Sigmoid colon (tissue), 7 donors: ENCODE data around the gene TP53BP2. TPM values are rescaled to one million over a fixed set of nuclear protein-coding genes. Genes with fewer than 3 reads are reported as not detected.

ENCODE experiments used
- DNase-seq: peaks from one replicate; pipeline ENCODE4 v3.0.0-alpha.2; 2019
- H3K27ac ChIP-seq, 4 donors: fragments of 200-600 bp; sonication (generic); one replicate each; pipeline ENCODE4 v1.5.1; 2016 to 2019; ENCODE audit warnings: mild to moderate bottlenecking in 1 of 4
- H3K27me3 ChIP-seq, 3 donors: fragments of 200-600 bp; sonication (generic); one replicate each; pipeline ENCODE4 v1.5.1; 2019; ENCODE audit warnings: mild to moderate bottlenecking in 1 of 3
- H3K36me3 ChIP-seq, 4 donors: fragments of 200-600 bp; sonication (generic); one replicate each; pipeline ENCODE4 v1.5.1; 2016 to 2019
- H3K4me1 ChIP-seq, 4 donors: fragments of 200-600 bp; sonication (generic); one replicate each; pipeline ENCODE4 v1.5.1; 2017 to 2019
- H3K4me3 ChIP-seq, 4 donors: fragments of 200-600 bp; sonication (generic); one replicate each; pipeline ENCODE4 v1.5.1; 2017 to 2019; ENCODE audit warnings: mild to moderate bottlenecking in 2 of 4, moderate library complexity in 1 of 4
- H3K9me3 ChIP-seq, 4 donors: fragments of 200-600 bp in 3 of 4; sonication (generic) in 3 of 4; one replicate each; pipeline versions ENCODE4 v1.5.1 to v1.6.1; 2013 to 2019
- EP300 ChIP-seq, 4 donors: sonication (generic); formaldehyde crosslinking; IDR thresholded peaks; one replicate each; pipeline ENCODE4 v1.6.1; 2017; ENCODE audit warnings: antibody characterized with exemption in 4 of 4
- POLR2A ChIP-seq, 2 donors: fragments of 450-650 bp; IDR thresholded peaks; one replicate each; pipeline ENCODE4 v1.6.1; 2016; ENCODE audit warnings: antibody characterized with exemption in 2 of 2, mild to moderate bottlenecking in 2 of 2, moderate library complexity in 2 of 2
- POLR2AphosphoS5 ChIP-seq, 4 donors: sonication (generic); formaldehyde crosslinking; IDR thresholded peaks; one replicate each; pipeline ENCODE4 v1.6.1; 2017; ENCODE audit warnings: antibody characterized with exemption in 4 of 4
- WGBS, 2 donors: extraction: QIAGEN DNeasy Blood & Tissue Kit; methylation state at CpG; one replicate each; pipeline ENCODE4 v1.1.7; 2013; 5-methylcytosine and 5-hydroxymethylcytosine counted together
- intact Hi-C: fragments of 100-400 bp; cut with DNase I; formaldehyde crosslinking; loops from one replicate; pipeline ENCODE4 v1.15.1; 2023
- polyA plus RNA-seq, 3 donors: library from polyadenylated mRNA; stranded (reverse); fragments of 200-250 nt; gene quantifications; one replicate each; pipeline ENCODE4 v1.2.3, GENCODE V29; 2013
- total RNA-seq, 4 donors: library from RNA; depleted of rRNA; stranded (reverse); fragments of >200 nt; gene quantifications; one replicate each; pipeline ENCODE4 v1.1.0, GENCODE V29; 2016
- TF ChIP-seq, protein P1 (sequence below), 4 experiments: fragments of 450-650 bp in 3 of 4; fragments of 200-600 bp in 1 of 4; IDR thresholded peaks; one replicate each; pipeline ENCODE4 v1.5.1; 2016 to 2019; ENCODE audit warnings: antibody characterized with exemption in 4 of 4, mild to moderate bottlenecking in 3 of 4, moderate library complexity in 2 of 4
- donor health status: healthy with polysubstance abuse.
- donor health status: Bipolar disorder and iron deficiency.
- donor health status: healthy.

TP53BP2 gene
- total and polyA plus RNA-seq, 7 donors = 10.2 to 28.5 (median 24.6) TPM

DNA sequence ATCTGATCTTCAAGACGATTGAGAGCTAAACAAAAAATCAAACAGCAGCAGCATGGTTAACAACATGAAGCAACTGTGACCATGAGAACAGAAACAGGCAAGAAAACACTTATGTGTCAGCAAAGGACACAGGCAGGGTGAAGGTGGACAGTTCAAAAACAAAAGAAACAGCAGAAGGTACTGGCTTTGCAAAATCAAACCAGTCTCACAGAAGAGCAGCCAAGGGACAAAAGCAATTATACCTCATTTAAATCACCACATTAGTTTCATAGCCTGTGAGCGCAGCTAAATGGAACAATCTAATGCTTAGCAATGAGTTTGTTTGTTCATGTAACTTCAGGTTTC lies 74.3 kb downstream of the TP53BP2 start:
- H3K27me3 ChIP-seq = no peaks in the 10 kb centered on the region
- DNase-seq = no peak
- WGBS, 2 donors = 55 to 72% methylated on average over 2 of the region's 2 CpGs
- TF ChIP-seq POLR2AphosphoS5 (IDR thresholded peaks at IDR 0.05) (no peak), EP300 (IDR thresholded peaks at IDR 0.05) (no peak), POLR2A (IDR thresholded peaks at IDR 0.05) (no peak)
- TF ChIP-seq, protein P1, sequence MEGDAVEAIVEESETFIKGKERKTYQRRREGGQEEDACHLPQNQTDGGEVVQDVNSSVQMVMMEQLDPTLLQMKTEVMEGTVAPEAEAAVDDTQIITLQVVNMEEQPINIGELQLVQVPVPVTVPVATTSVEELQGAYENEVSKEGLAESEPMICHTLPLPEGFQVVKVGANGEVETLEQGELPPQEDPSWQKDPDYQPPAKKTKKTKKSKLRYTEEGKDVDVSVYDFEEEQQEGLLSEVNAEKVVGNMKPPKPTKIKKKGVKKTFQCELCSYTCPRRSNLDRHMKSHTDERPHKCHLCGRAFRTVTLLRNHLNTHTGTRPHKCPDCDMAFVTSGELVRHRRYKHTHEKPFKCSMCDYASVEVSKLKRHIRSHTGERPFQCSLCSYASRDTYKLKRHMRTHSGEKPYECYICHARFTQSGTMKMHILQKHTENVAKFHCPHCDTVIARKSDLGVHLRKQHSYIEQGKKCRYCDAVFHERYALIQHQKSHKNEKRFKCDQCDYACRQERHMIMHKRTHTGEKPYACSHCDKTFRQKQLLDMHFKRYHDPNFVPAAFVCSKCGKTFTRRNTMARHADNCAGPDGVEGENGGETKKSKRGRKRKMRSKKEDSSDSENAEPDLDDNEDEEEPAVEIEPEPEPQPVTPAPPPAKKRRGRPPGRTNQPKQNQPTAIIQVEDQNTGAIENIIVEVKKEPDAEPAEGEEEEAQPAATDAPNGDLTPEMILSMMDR (IDR thresholded peaks at IDR 0.05) = no peak
- H3K36me3 ChIP-seq = peaks cover 8 to 68% (median 37%) of the 10 kb centered on the region in 4 donors
- intact Hi-C loops = no loop called here
- H3K4me1 ChIP-seq = peaks cover 0 to 23% (median 19%) of the 10 kb centered on the region in 4 donors
- H3K27ac ChIP-seq = peak overlapping the region; percentile 60 to 70 (median 66)
- no peak overlapping the region for H3K4me3 ChIP-seq
- no peaks in the 10 kb centered on the region for H3K9me3 ChIP-seq

DNA sequence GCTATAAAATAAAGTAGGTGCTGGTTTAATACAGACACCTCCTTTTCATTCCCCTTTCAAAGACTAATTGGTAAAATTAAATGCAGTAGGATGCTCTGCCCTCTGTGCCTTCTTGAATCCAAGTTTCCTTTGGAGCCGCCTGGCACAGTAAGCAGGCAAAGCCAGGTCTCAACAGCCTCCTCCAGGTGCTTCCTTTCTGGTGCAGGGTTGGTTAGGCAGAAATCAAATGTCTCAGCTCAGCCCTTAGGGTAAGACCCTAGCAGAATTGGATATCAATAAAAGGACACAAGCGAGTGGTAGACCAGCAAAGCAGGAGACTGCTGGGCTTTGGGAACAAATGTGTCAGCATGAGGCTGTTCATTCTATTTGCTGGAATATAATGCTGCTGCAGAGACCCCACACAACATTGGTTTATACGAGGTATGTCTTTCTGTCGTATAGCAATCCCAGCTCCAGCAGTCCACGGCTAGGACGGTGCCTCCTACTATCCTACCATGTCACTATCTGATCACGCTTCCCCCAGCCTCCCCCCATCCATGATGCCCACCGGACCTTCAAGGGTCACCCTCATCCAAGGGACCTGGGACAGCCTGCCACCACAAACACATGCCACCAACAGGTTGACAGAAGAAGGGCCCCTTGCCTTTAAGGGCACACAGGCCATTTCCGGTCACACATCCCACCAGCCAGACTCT lies 75.0 kb downstream of the TP53BP2 start:
- Histone ChIP-seq H3K27ac (peak overlapping the region; percentile 60 to 70 (median 66)), H3K27me3 (no peaks in the 10 kb centered on the region), H3K36me3 (peaks cover 8 to 67% (median 40%) of the 10 kb centered on the region in 4 donors), H3K4me1 (peaks cover 0 to 23% (median 19%) of the 10 kb centered on the region in 4 donors), H3K4me3 (no peak overlapping the region), H3K9me3 (no peaks in the 10 kb centered on the region)
- WGBS, 2 donors = 94 to 95% methylated on average over 9 of the region's 9 CpGs
- TF ChIP-seq EP300 (IDR thresholded peaks at IDR 0.05) (no peak), POLR2AphosphoS5 (IDR thresholded peaks at IDR 0.05) (no peak), POLR2A (IDR thresholded peaks at IDR 0.05) (no peak)
- TF ChIP-seq, protein P1 (IDR thresholded peaks at IDR 0.05) = no peak
- intact Hi-C loops = no loop called here
- DNase-seq = peak; percentile 50

DNA sequence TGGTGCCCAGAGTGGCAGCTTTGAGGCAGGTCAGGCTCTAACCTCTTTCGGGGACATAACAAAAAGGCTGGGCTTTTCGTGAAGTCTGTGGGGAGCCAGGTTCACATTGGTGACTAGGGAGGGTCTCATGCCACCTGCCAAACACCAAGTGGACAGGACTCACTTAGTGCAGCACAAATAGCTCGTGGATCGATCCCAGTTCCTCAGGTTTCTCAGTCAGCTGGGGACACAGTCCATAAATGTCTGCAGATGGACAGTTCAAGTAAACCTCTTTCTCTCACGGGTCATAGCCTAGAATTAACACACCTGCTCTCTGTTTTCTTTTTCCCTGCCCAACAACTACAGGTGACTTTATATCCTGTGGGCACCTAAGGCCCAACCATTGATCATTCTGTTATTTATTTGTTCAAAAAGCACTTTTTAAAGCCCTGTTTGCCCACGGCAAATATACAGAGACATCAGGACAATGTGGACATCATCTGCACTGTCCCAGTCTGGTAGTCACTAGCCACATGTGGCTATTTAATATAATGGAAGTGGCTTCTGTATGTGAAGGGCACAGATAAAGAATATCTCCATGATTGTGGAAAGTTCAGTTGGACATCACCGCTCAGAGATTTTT lies 79.9 kb downstream of the TP53BP2 start:
- Histone ChIP-seq H3K27me3 (no peaks in the 10 kb centered on the region), H3K36me3 (peaks cover 19 to 78% (median 55%) of the 10 kb centered on the region in 4 donors), H3K4me3 (no peak overlapping the region), H3K9me3 (no peaks in the 10 kb centered on the region), H3K4me1 (peaks cover 0 to 3% (median 1%) of the 10 kb centered on the region in 4 donors), H3K27ac (no peak overlapping the region)
- intact Hi-C loops = no loop called here
- DNase-seq = no peak
- WGBS, 2 donors = 52 to 77% methylated on average over 7 of the region's 7 CpGs
- TF ChIP-seq EP300 (IDR thresholded peaks at IDR 0.05) (no peak), POLR2A (IDR thresholded peaks at IDR 0.05) (no peak), POLR2AphosphoS5 (IDR thresholded peaks at IDR 0.05) (no peak)
- TF ChIP-seq, protein P1 (IDR thresholded peaks at IDR 0.05) = no peak

DNA sequence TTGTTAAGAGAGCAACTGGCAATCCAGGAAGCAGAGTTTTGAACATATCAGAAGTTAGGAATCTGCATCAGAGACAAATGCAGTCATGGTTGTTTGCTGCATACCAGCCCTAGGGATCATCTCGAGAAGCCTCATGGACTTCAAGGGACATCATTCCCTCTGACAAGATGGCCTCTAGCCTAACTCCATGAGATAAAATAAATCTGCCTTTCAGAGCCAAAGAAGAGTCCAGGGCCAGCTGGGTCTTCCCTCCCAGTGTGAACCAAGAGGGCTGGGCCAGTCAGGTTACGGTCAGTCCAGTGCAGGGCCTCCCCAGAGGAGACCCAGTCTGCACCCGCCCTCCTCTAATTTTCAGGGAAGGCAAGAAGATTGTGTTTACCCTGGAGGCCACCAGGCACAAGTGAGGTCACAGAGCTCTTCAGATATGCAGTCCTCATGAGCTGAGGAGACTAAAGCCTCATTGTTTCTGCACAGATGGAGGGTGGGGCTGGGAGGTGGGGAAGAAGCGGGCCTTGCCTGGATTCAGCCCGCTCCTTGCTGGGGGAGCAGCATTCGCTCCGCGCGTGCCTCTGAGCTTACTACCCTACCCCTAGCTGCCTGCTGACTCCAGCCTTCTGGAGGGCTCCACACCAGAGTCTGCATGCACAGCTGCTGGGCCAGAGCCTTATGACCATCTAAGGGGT lies 80.6 kb downstream of the TP53BP2 start:
- H3K4me3 ChIP-seq = no peak overlapping the region
- peak; percentile 52 for DNase-seq
- intact Hi-C loops = no loop called here
- H3K27me3 ChIP-seq = no peaks in the 10 kb centered on the region
- peak overlapping the region in 1 of 4 donors; percentile 14 for H3K27ac ChIP-seq
- no peak for TF ChIP-seq POLR2AphosphoS5 (IDR thresholded peaks at IDR 0.05)
- TF ChIP-seq, protein P1 (IDR thresholded peaks at IDR 0.05) = no peak
- no peaks in the 10 kb centered on the region for H3K4me1 ChIP-seq
- H3K9me3 ChIP-seq = no peaks in the 10 kb centered on the region
- H3K36me3 ChIP-seq = peaks cover 22 to 78% (median 54%) of the 10 kb centered on the region in 4 donors
- WGBS, 2 donors = 22 to 62% methylated on average over 9 of the region's 9 CpGs
